ENCODE data around the gene C19orf33. TPM values are rescaled to one million over a fixed set of nuclear protein-coding genes. Genes with fewer than 3 reads are reported as not detected.

C19orf33 gene
- total RNA-seq, 2 experiments from 2014 or later = not detected

DNA sequence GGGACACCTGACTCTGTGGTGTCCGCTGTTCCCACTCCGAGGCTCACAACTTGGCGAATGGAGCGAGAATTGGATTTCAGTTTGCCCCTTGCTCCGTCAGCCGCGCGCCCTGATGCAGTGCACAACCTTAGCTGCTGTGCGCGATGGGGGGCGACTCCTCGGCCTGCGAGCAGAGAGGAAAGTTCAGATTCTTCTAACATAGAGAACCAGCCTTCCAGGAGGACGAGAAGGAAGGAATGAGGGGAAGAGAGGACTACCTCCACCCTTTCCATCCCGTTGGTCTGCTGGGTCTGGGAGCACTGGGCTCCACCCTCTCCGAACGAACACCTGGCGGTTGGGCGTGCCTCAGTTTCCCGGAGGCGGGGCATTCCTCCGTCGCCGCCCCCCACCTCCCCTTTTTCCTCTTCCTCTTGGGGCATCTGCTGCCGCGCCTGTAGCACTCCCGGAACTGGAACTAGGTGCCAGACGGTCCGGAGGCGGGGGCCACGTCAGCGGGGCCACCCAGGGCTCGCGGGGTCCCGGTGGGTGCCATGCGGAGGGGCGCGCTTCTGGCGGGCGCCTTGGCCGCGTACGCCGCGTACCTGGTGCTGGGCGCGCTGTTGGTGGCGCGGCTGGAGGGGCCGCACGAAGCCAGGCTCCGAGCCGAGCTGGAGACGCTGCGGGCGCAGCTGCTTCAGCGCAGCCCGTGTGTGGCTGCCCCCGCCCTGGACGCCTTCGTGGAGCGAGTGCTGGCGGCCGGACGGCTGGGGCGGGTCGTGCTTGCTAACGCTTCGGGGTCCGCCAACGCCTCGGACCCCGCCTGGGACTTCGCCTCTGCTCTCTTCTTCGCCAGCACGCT is 15.6 kb downstream of the C19orf33 start, which contains the start of gene KCNK6:
KCNK6 (plus strand) TSS at position 425 of the 838 bp plus-strand sequence; CDS start at position 531, 106 bp downstream.
- POLR2A ChIA-PET = interaction anchor here (0.6 to 1.3 kb wide), 2 partner anchors 50 to 76 kb away, joined by 4 to 5 read pairs; no protein-coding TSS in a partner anchor
- BruUV-seq (replicated peaks) = no TSS peak
- CTCF ChIA-PET (ENCODE audit: unreplicated experiment) = no interaction called here

DNA sequence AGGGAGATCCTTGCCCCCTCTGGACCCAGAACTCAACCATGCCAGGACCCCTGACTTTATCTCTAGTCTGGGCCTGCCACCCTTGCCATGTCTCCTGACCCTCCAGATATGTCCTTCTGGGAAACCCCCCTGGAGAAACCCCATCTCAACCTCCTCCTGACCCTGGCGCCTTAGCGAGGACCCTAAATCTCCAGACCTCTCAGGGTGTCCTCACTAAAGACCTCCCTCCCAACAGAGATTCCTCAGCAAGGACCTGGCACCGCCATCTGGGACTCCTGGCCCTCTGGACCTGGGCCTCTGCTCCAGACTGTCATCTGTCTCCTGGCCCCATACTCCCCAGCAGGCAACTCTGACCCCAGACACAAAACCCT is 16.9 kb downstream of the C19orf33 start:
- no TSS peak for BruUV-seq (replicated peaks)
- no peak for DNase-seq (ENCODE audit: low spot score)
- Histone ChIP-seq H3K4me2 (ENCODE audit: low read length) (no peak overlapping the region), H2AFZ (ENCODE audit: low read length) (no peak overlapping the region), H3K27ac (ENCODE audit: low read depth, low read length, poor library complexity, severe bottlenecking) (no peak overlapping the region), H3K9me3 (ENCODE audit: low read length) (no peaks in the 10 kb centered on the region), H3K79me2 (ENCODE audit: insufficient read depth, low read depth, low read length) (no peaks in the 10 kb centered on the region), H3K36me3 (ENCODE audit: insufficient read depth, low read length) (no peaks in the 10 kb centered on the region), H3K4me3 (ENCODE audit: low read depth, low read length, poor library complexity, severe bottlenecking) (no peak overlapping the region), H3K9me2 (ENCODE audit: insufficient read depth, low read length) (no peaks in the 10 kb centered on the region), H3K4me1 (ENCODE audit: insufficient read depth, low read length, poor library complexity, severe bottlenecking) (peaks cover 13% of the 10 kb centered on the region), H4K20me1 (ENCODE audit: insufficient read depth, low read length) (no peaks in the 10 kb centered on the region)
- POLR2A ChIA-PET = interaction anchor here (1.3 kb wide), 1 partner anchor 56 kb away, joined by 3 read pairs; the partner anchor contains the start of gene SPINT2
- intact Hi-C loops (cut with micrococcal nuclease; ENCODE audit: unreplicated experiment) = no loop called here
- TF ChIP-seq EZH2phosphoT487 (IDR thresholded peaks at IDR 0.05; ENCODE audit: borderline replicate concordance, low read depth, low read length) = no peak
- TF ChIP-seq, protein P1, sequence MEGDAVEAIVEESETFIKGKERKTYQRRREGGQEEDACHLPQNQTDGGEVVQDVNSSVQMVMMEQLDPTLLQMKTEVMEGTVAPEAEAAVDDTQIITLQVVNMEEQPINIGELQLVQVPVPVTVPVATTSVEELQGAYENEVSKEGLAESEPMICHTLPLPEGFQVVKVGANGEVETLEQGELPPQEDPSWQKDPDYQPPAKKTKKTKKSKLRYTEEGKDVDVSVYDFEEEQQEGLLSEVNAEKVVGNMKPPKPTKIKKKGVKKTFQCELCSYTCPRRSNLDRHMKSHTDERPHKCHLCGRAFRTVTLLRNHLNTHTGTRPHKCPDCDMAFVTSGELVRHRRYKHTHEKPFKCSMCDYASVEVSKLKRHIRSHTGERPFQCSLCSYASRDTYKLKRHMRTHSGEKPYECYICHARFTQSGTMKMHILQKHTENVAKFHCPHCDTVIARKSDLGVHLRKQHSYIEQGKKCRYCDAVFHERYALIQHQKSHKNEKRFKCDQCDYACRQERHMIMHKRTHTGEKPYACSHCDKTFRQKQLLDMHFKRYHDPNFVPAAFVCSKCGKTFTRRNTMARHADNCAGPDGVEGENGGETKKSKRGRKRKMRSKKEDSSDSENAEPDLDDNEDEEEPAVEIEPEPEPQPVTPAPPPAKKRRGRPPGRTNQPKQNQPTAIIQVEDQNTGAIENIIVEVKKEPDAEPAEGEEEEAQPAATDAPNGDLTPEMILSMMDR (conservative IDR thresholded peaks at IDR 0.05; ENCODE audit: low read length) = no peak
- CTCF ChIA-PET (ENCODE audit: unreplicated experiment) = no interaction called here

More for the DNA sequence above, 15.6 kb downstream of the C19orf33 start, which contains the start of gene KCNK6:
- TF ChIP-seq EZH2phosphoT487 (IDR thresholded peaks at IDR 0.05; ENCODE audit: borderline replicate concordance, low read depth, low read length) = no peak
- TF ChIP-seq, protein P1 (conservative IDR thresholded peaks at IDR 0.05; ENCODE audit: low read length) = no peak
- no peak within 1 kb of the TSS for H3K27ac ChIP-seq (ENCODE audit: low read depth, low read length, poor library complexity, severe bottlenecking)
- H3K9me2 ChIP-seq (ENCODE audit: insufficient read depth, low read length) = no peaks in the 10 kb centered on the region
- H3K36me3 ChIP-seq (ENCODE audit: insufficient read depth, low read length) = no peaks in the 10 kb centered on the region
- peaks cover 8% of the 10 kb centered on the region; the same call in 1 of the 2 replicates for H3K79me2 ChIP-seq (ENCODE audit: insufficient read depth, low read depth, low read length)
- H4K20me1 ChIP-seq (ENCODE audit: insufficient read depth, low read length) = no peaks in the 10 kb centered on the region
- peak within 1 kb of the TSS; percentile 76 for H3K4me2 ChIP-seq (ENCODE audit: low read length)
- peak within 1 kb of the TSS; percentile 71 for H3K4me3 ChIP-seq (ENCODE audit: low read depth, low read length, poor library complexity, severe bottlenecking)
- H3K9me3 ChIP-seq (ENCODE audit: low read length) = no peaks in the 10 kb centered on the region
- intact Hi-C loops (cut with micrococcal nuclease; ENCODE audit: unreplicated experiment) = loop anchor here (5.0 to 10.0 kb wide), 2 partner anchors 422 to 1105 kb away; partner anchors contain the start of genes ZNF383 and ZNF585B
- peak; percentile 44 for DNase-seq (ENCODE audit: low spot score)
- peak within 1 kb of the TSS; percentile 76 for H2AFZ ChIP-seq (ENCODE audit: low read length)
- H3K4me1 ChIP-seq (ENCODE audit: insufficient read depth, low read length, poor library complexity, severe bottlenecking) = peaks cover 20% of the 10 kb centered on the region
